IPS-NIHi7 (cell line): ENCODE measurements around the gene ATG16L2.
A peak's percentile ranks its signal among the peaks of the same experiment; 100 is the strongest.
"Not testable (repeated sequence)": the region's sequence is repeated elsewhere in the genome, so short reads cannot be mapped to it uniquely, and the experiment has no call there.

Experiments used
- DNase-seq: peaks from one replicate; pipeline ENCODE4 v3.0.0; 2012; ENCODE audit warnings: mixed read lengths; ENCODE audit errors: extremely low spot score

The ATG16L2 gene

GRCh38 chr11:72779495-72780128 lies 34.6 kb upstream of the ATG16L2 start:
- DNase-seq: no peak

GRCh38 chr11:72780296-72781062 lies 33.7 kb upstream of the ATG16L2 start:
- no peak for DNase-seq

GRCh38 chr11:72781063-72781312 lies 33.2 kb upstream of the ATG16L2 start:
- no peak for DNase-seq

DNA sequence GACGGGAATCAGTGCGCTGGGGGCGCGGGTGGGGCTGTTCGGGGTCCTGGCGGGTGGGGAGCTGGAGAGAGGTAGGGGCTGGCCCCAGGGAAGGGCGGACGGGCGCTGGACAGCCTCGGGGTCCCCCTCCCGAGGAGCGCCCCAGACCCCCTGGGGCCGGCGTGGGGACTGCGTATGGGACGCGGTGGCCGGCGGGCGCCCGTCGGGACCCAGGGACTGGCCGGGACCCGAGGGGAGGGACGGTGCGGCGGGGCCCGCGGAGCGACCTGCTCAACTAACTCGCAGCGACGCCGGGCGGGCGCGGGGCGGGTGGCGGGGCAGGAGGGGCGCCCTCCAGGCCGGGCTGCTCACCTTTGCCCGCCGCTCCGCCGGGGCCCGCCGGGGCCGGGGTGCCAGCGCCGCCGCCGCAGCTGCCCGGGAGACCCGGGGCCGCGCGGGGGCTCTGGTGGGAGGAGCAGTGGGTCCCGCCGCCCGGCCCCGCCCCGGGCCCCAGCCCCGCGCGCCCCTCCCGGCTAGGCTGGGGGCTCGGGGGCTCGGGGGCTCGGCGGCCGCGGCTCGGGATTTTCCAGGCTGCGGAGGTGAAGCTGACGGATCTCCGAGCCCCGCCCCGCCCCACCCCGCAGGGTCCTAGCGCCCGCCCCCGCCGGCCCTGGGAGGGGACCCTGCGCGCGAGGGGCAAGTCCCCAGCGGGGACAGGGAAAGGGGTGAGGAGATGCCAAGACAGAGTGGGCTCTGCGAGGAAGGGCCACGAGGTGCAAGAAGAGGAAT lies 32.7 kb upstream of the ATG16L2 start:
- peak; percentile 80 for DNase-seq

DNA sequence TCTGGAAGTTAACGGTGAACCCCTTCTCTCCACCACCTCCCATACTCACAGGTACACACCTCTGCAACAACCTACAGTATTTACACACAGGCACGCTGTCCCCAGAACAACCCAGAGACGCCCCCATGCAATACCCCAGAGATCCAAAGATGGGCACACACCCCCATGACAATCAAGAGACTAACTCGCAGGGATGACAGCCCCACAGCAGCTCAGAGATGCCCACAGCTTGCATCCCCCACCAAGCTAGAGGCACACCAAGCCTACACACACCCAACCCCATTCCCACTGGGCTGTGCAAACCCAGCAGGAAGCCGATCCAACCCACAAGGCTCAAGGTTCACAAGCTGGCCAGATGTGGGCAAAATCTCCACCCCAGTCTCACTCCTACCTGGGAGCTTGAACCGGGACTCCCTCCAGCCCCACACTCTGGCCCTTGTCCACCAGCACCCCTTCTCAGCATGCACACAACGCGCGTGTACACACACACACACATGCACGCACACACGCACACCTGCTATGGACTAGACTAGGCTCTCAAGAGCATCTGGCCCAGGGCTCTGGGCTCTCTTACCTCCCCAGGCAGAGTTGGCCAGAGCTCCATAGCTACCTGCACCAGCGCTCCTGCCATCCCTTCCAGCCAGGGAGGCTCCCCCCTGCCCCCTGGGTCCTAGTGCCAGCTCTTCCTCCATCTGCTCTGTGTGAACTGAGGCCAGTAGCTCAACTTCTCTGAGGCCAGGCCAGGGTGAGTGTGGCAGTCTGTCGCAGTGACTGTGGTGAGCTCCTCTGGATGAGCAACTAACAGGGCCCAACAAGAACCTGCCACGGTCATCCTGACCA lies 31.9 kb upstream of the ATG16L2 start:
- DNase-seq: peak; percentile 65

GRCh38 chr11:72783144-72783905 lies 30.9 kb upstream of the ATG16L2 start:
- DNase-seq: no peak

GRCh38 chr11:72784662-72785061 lies 29.5 kb upstream of the ATG16L2 start:
- DNase-seq: no peak

GRCh38 chr11:72786305-72787215 lies 27.7 kb upstream of the ATG16L2 start:
- DNase-seq: no peak

DNA sequence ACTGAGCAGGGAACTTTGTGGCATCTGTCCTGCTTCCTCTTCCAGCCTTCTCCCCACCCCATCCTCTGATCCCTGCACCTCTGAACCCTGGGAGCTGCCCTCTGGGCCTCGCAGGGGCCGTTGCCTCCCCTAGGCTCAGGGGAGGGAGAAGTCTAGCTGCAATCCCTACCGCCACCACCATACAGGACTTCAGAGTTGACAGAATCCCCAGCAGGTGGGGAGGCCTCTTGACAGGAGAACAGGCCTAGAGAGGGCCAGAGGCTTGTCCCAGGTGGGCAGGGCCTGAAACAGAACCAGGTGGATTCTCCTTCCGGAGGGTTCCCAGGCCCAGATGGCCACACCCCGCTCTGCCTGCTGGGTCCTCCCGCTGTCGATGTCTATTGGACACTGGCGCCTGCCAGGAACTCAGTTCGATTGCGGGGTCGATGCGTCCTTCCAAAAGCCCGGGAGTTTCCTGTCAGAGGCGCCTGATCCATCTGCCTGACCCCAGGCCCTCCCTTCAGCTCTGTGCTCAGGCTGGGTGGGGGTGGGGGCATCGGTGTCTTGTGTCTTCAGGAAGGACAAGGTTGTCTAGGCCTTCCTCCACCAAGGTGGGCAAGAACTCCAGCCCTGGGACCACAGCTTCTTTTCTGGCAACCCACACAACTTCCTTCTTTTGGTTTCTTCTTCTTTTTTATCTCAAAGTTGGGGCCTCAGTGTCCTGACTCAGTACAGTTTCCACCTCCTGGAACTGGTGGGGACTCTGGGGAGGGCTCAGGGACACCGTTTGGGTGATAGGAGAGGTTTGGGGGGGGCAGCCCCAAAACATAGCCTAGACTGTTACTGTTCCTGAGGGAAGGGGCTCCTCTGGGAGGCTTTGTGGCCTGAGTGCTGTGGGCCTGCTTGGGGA lies 26.8 kb upstream of the ATG16L2 start:
- DNase-seq: peak; percentile 81

GRCh38 chr11:72788241-72788640 lies 26.0 kb upstream of the ATG16L2 start:
- DNase-seq: no peak

GRCh38 chr11:72789493-72790131 lies 24.6 kb upstream of the ATG16L2 start:
- DNase-seq: no peak

GRCh38 chr11:72791228-72791627 lies 23.0 kb upstream of the ATG16L2 start:
- not testable (repeated sequence) for DNase-seq

DNA sequence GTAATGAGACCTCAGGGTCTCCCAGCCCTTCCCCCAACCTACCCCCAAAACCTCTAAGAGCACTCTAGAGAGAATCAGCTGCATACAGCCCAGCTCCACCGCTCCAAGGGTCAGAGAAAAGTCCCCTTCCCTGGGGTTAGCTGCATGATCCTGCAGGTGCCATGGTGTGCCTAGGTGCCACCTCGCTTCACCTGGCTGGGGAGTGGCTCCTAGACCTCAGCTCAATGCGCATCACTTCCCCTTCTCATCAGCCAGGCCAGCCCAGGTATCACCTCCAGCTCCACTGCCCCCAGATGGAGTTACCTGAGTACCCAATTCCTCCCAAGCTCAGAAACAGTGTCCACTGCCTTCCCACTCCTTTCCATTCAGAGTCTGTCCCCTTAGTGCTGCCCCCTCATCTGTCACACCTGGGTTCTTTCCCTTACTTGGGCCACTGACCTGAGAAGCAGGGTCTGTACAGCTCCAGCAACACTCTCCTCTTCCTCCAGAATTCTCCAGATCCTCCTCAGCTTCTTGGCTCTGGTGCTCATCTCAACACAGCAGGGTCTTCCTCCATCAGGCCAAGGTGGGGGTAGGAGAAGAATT lies 21.7 kb upstream of the ATG16L2 start:
- DNase-seq: no peak

DNA sequence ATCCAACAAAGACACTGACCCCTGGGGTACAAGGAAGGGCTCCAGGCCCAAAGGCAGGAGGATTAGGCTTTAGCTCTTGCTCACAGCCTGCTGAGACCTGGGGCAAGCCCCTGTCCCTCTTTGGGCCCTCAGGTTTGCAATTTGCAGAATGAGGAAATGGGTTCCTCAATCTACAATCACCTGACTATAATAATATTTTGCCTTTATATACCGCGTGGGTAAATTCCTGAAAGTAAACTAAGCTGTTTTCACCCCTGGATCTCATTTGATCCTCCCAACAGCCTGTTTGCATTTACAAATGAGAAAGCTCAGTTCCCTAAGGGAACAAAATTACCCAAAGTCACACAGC lies 21.2 kb upstream of the ATG16L2 start:
- no peak for DNase-seq

GRCh38 chr11:72793425-72794367 lies 20.5 kb upstream of the ATG16L2 start, which contains the start of gene STARD10:
TSS of gene STARD10 (minus strand) at chr11:72794047. CDS start at chr11:72781181, 12,866 bp downstream.
- DNase-seq: peak; percentile 97

DNA sequence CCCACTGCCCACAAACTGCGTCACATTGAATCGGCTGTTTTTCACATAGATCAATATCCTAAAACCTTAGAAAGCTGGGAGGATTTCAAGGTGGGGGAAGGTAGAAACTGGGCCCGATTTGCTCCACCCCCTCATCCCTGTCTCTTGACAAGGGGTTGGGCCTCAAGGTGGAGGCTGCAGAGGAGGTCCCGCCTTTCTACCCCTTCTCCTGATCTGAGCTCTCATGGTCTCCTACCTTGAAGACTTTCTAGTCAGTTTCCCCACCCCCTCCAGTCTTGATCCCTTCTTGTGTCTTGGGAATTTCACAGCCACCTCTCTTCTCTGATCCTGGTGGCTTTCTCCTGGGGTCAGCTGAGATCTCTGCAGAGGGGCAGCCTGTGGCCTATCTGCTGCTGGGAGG lies 15.8 kb upstream of the ATG16L2 start:
- DNase-seq: peak; percentile 53

DNA sequence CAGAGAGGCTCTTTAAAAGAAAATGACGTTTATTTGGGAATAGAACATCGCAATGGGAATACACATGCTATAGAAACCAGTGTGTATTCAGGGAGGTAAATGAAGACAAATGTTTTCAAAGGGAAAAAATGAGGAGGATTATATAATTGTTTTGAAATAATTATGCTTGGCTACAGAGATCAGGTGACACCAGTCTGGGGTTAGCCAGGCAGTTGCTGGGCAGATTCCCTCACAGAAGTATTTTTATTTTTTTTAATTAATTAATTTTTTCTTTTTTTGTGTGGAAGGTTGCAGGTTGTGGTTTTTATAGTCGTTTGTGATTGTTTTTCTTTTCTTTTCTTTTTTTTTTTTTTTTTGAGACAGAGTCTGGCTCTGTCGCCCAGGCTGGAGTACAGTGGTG lies 14.8 kb upstream of the ATG16L2 start:
- no peak for DNase-seq
